Retinal pigment epithelial cell (primary cell): ENCODE results near the gene RMND5A.

Source experiments
- DNase-seq: peaks from one replicate; pipeline ENCODE4 v3.0.0-alpha.2; 2010; ENCODE audit warnings: low read depth
- H3K4me3 ChIP-seq: 2 replicates; pipeline ENCODE4 v1.5.1; 2011; ENCODE audit warnings: mild to moderate bottlenecking, low read length, control low read depth, moderate library complexity
- CTCF ChIP-seq: conservative IDR thresholded peaks from 2 replicates; pipeline ENCODE4 v1.5.1; 2011; ENCODE audit warnings: low read depth, low read length, control low read depth, inconsistent platforms

RMND5A gene

GRCh38 chr2:86675511-86676015 lies 44.5 kb upstream of the RMND5A start:
- DNase-seq, result no peak
- TF ChIP-seq CTCF, result no peak
- no peak overlapping the region for H3K4me3 ChIP-seq

GRCh38 chr2:86677816-86678215 lies 42.3 kb upstream of the RMND5A start:
- TF ChIP-seq CTCF, result no peak
- H3K4me3 ChIP-seq, result no peak overlapping the region
- DNase-seq, result no peak

- no peak for DNase-seq
- no peak overlapping the region for H3K4me3 ChIP-seq
- no peak for TF ChIP-seq CTCF
Measured at GRCh38 chr2:86679036-86679435, 41.1 kb upstream of the RMND5A start.

- H3K4me3 ChIP-seq, result no peak overlapping the region
- DNase-seq, result no peak
- TF ChIP-seq CTCF, result no peak
Measured at GRCh38 chr2:86685351-86685750, 34.7 kb upstream of the RMND5A start.

GRCh38 chr2:86686460-86686859 lies 33.6 kb upstream of the RMND5A start:
- no peak for TF ChIP-seq CTCF

GRCh38 chr2:86686905-86687304 lies 33.2 kb upstream of the RMND5A start:
- TF ChIP-seq CTCF, result no peak

More at GRCh38 chr2:86686460-86686859, 33.6 kb upstream of the RMND5A start:
- no peak overlapping the region for H3K4me3 ChIP-seq
- no peak for DNase-seq

GRCh38 chr2:86695053-86695691 lies 24.9 kb upstream of the RMND5A start:
- no peak for TF ChIP-seq CTCF
- no peak for DNase-seq

More at GRCh38 chr2:86686905-86687304, 33.2 kb upstream of the RMND5A start:
- no peak overlapping the region for H3K4me3 ChIP-seq
- peak; percentile 46 for DNase-seq

More at GRCh38 chr2:86695053-86695691, 24.9 kb upstream of the RMND5A start:
- no peak overlapping the region for H3K4me3 ChIP-seq
